GM06990 (cell line): Measurements from ENCODE around the gene TMEM134.
"Not testable (repeated sequence)": the region's sequence is repeated elsewhere in the genome, so short reads cannot be mapped to it uniquely, and the experiment has no call there.

ENCODE experiments used
- DNase-seq: peaks from one replicate; pipeline ENCODE4 v3.0.0-alpha.2; 2011; ENCODE audit not compliant: insufficient read length; ENCODE audit errors: extremely low read depth
- H3K27me3 ChIP-seq: replicated peaks from 2 replicates; pipeline ENCODE4 v1.6.0; 2011; ENCODE audit warnings: low read length; ENCODE audit not compliant: control insufficient read depth, insufficient read depth
- H3K36me3 ChIP-seq: 2 replicates; pipeline ENCODE4 v1.5.1; 2011; ENCODE audit warnings: low read length; ENCODE audit not compliant: control insufficient read depth, insufficient read depth
- H3K4me3 ChIP-seq: replicated peaks from 2 replicates; pipeline ENCODE4 v1.5.1; 2011; ENCODE audit warnings: low read depth, mild to moderate bottlenecking, control low read depth, low read length
- TF ChIP-seq, protein P1 (sequence below): IDR thresholded peaks from 2 replicates; pipeline ENCODE4 v1.5.1; 2011; ENCODE audit warnings: low read length, control low read depth, mild to moderate bottlenecking, inconsistent platforms; ENCODE audit not compliant: insufficient read depth, poor library complexity, severe bottlenecking

TMEM134 gene

GRCh38 chr11:67468759-67469507 lies at the start of gene TMEM134:
Gene TMEM134, minus strand, starts transcription at chr11:67469251. Its CDS starts 59 bp downstream, at chr11:67469192.
- peak; percentile 91 for DNase-seq
- TF ChIP-seq, protein P1, sequence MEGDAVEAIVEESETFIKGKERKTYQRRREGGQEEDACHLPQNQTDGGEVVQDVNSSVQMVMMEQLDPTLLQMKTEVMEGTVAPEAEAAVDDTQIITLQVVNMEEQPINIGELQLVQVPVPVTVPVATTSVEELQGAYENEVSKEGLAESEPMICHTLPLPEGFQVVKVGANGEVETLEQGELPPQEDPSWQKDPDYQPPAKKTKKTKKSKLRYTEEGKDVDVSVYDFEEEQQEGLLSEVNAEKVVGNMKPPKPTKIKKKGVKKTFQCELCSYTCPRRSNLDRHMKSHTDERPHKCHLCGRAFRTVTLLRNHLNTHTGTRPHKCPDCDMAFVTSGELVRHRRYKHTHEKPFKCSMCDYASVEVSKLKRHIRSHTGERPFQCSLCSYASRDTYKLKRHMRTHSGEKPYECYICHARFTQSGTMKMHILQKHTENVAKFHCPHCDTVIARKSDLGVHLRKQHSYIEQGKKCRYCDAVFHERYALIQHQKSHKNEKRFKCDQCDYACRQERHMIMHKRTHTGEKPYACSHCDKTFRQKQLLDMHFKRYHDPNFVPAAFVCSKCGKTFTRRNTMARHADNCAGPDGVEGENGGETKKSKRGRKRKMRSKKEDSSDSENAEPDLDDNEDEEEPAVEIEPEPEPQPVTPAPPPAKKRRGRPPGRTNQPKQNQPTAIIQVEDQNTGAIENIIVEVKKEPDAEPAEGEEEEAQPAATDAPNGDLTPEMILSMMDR, result peak; percentile 70
- Histone ChIP-seq H3K36me3 (no peaks in the 10 kb centered on the region; the same call in 1 of the 2 replicates), H3K27me3 (no peaks in the 10 kb centered on the region), H3K4me3 (peak within 1 kb of the TSS; percentile 88)

DNA sequence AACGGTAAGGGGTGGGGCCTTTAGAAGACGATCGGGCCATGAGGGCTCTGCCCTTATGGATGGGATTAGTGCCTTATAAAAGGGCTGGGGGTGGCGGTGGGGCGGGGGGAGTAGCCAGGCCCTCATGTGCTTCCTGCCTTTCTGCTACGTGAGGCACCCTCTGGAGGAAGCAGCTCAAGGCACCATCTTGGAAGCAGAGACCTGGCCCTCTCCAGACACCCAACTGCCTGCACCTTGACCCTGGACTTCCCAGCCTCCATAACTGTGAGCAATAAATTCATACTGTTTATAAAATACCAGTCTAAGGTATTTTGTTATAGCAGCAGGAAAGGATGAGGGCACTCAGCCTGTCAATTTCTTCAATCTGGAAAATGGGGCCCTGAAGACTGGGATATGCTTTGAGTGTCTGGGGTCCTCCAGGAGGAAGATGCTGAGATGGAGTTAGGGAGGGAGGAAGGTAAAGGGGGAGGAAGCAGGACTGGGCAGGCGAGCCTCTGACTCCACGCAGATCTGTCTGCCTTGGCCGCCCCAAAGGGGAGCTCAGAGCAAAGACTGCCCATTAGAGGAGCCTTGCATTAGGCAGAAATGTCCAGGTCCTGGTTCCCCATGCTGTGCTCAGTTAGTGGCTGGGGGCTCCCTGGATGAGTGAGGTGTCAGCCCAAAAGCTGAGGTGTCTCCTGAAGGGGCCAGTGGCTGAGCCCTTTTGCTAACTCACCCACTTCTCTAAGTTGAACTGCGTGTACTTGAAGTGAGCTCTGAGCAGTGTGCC lies 48.9 kb upstream of the TMEM134 start:
- no peak for DNase-seq
- H3K4me3 ChIP-seq, result no peak overlapping the region
- H3K27me3 ChIP-seq, result no peaks in the 10 kb centered on the region; the same call in 1 of the 2 replicates
- H3K36me3 ChIP-seq, result no peaks in the 10 kb centered on the region
- TF ChIP-seq, protein P1, result no peak

DNA sequence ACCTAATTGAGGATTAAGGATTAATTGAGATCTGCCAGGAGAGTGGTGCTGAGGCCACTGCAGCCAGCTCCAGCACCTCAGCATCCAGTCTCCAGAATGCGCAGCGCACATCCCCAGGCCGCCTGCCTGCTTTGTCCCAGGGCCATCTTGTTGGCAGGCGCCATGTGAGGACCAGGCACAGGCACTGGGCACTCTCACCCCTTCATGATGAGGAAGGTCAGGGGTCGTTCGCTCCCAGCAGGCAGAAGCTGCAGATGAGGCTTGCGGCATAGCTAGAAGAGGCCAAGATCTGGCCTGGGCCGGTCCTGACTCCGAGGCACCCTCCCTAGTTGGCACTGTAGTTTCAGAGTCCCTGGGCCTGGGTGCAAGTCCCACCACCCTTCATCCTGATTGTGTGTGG lies 47.8 kb upstream of the TMEM134 start:
- Histone ChIP-seq H3K36me3 (no peaks in the 10 kb centered on the region), H3K4me3 (no peak overlapping the region), H3K27me3 (no peaks in the 10 kb centered on the region)
- TF ChIP-seq, protein P1, result no peak
- no peak for DNase-seq

- Histone ChIP-seq H3K4me3 (no peak overlapping the region), H3K36me3 (no peaks in the 10 kb centered on the region), H3K27me3 (no peaks in the 10 kb centered on the region)
- TF ChIP-seq, protein P1, result no peak
- DNase-seq, result no peak
Measured at GRCh38 chr11:67514116-67514515, 45.1 kb upstream of the TMEM134 start.

DNA sequence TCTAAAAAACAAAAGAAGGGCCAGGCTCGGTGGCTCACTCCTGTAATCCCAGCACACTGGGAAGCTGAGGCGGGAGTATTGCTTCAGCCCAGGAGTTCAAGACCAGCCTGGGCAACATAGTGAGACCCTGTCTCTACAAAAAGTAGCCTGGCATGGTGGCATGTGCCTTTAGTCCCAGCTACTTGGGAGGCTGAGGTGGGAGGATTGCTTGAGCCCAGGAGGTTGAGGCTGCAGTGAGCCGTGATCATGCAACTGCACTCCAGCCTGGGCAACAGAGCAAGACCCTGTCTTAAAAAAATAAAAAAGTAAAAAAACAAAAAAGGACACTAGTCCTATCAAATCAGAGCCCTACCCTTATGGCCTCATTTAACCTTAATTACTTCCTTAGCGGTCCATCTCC lies 42.5 kb upstream of the TMEM134 start:
- not testable (repeated sequence) for H3K36me3 ChIP-seq, H3K4me3 ChIP-seq, DNase-seq, H3K27me3 ChIP-seq

DNA sequence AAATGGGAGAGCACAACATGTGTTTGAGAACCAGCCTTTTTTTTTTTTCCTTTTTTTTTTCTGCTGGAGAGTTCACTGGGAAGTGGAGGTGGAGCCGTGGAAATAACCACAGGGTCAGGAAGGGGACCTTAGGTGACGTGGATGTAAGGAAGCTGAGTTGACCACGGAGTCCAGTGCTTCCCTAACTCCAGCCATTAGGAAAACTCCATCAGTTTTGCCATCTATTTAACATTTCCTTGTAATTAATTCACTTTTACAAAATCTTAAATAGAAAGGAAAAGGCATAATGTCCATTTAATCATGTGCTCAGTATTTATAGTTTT lies 40.9 kb upstream of the TMEM134 start:
- H3K36me3 ChIP-seq, result peaks cover 3% of the 10 kb centered on the region; the same call in 1 of the 2 replicates
- H3K4me3 ChIP-seq, result no peak overlapping the region
- no peaks in the 10 kb centered on the region for H3K27me3 ChIP-seq
- DNase-seq, result no peak
- TF ChIP-seq, protein P1, result no peak
